OCI-LY3 (cell line): Measurements from ENCODE around the gene ASMT.
"Not testable (repeated sequence)": the region's sequence is repeated elsewhere in the genome, so short reads cannot be mapped to it uniquely, and the experiment has no call there.

Experiments used
- EZH2phosphoT487 ChIP-seq: fragments of 200-600 bp; shearing (Covaris generic); IDR thresholded peaks from 2 replicates; pipeline ENCODE4 v1.6.1; 2018; ENCODE audit warnings: antibody characterized with exemption, mixed run types, low read depth
- TF ChIP-seq, protein P1 (sequence below): fragments of 200-600, 300-600 bp; sonication (generic); IDR thresholded peaks from 2 replicates; pipeline ENCODE4 v1.5.1; 2014; ENCODE audit warnings: antibody characterized with exemption, low read length, low read depth

DNA sequence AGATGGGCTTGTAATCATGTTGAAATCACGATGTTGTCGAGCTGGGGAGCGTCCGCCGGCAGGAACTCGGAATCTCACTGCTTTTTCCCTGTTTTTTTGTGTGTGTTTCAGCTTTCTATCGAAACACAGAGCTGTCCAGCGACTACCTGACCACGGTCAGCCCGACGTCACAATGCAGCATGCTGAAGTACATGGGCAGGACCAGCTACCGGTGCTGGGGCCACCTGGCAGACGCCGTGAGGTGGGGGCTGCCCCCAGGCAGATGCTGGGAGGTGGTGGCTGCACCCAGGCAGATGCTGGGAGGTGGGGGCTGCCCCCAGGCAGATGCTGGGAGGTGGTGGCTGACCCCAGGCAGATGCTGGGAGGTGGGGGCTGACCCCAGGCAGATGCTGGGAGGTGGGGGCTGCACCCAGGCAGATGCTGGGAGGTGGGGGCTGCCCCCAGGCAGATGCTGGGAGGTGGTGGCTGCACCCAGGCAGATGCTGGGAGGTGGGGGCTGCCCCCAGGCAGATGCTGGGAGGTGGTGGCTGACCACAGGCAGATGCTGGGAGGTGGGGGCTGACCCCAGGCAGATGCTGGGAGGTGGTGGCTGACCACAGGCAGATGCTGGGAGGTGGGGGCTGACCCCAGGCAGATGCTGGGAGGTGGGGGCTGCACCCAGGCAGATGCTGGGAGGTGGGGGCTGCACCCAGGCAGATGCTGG lies 9.4 kb downstream of the ASMT start:
- not testable (repeated sequence) for TF ChIP-seq EZH2phosphoT487
- TF ChIP-seq, protein P1, sequence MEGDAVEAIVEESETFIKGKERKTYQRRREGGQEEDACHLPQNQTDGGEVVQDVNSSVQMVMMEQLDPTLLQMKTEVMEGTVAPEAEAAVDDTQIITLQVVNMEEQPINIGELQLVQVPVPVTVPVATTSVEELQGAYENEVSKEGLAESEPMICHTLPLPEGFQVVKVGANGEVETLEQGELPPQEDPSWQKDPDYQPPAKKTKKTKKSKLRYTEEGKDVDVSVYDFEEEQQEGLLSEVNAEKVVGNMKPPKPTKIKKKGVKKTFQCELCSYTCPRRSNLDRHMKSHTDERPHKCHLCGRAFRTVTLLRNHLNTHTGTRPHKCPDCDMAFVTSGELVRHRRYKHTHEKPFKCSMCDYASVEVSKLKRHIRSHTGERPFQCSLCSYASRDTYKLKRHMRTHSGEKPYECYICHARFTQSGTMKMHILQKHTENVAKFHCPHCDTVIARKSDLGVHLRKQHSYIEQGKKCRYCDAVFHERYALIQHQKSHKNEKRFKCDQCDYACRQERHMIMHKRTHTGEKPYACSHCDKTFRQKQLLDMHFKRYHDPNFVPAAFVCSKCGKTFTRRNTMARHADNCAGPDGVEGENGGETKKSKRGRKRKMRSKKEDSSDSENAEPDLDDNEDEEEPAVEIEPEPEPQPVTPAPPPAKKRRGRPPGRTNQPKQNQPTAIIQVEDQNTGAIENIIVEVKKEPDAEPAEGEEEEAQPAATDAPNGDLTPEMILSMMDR = not testable (repeated sequence)
